SK-N-MC (cell line): ENCODE measurements around the gene PDLIM4.

Experiments
- EZH2 ChIP-seq: fragments of 200-600 bp; sonication (generic); IDR thresholded peaks from one replicate; pipeline ENCODE4 v1.6.1; 2017; ENCODE audit warnings: antibody characterized with exemption
- FOXP2 ChIP-seq: optimal IDR thresholded peaks from 2 replicates; pipeline ENCODE3; 2011; ENCODE audit warnings: mild to moderate bottlenecking, moderate library complexity; ENCODE audit not compliant: insufficient read depth; ENCODE audit errors: extremely low read length, control extremely low read depth

DNA sequence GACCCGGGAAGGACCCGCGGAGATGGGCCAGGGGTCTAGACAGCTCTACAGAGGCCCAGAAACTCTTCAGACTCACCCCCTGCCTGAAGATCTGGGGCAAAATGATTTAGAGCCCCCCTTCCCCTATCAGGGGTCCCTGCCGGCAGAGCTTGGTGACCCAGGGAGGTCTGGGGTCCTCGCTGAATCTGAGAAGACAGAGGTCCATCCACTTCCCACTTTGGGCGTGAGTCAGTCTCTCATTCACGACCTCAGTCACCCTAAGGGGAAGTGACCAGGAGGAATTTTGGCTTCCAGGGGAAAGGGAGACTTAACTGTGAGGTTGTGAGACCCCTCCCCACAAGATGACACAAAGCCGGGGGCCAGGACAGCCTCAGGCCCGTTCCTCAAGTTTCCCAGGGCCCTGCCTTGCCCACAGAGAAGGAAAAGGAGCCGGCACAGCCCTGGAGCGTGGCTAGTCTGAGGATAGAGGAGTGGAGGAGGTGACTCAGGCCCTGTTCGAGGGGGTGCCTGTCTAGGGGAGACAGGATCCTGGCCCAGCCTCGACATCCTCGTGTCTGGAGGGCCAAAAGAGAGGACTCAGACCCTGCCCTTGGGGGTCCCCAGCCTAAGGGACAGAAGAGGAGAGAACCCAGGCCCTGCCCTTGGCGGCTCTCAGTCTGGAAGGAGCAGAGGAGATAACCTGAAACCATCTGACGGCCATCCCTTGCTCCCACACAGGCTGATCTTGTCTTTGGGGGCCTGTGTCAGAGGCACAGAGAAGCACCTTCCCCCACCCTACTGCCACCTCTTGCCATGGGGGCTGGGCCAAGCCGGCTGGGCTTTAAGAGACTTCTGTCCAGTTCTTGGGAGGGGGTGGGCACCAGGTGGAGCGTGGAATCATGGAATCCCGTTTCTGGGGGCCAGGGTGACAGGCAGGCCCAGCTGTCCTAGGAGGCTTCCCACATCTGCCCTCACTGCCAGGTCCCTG is 889 bp downstream of the PDLIM4 start:
- no peak for TF ChIP-seq EZH2
- TF ChIP-seq FOXP2: no peak
